NT2/D1 (cell line): ENCODE results near the gene DENND4C.

ENCODE experiments used
- SUZ12 ChIP-seq: IDR thresholded peaks from 2 replicates; pipeline ENCODE4 v1.6.1; 2011; ENCODE audit not compliant: insufficient read length, insufficient read depth; ENCODE audit errors: extremely low read depth
- YY1 ChIP-seq: IDR thresholded peaks from 2 replicates; pipeline ENCODE4 v1.6.1; 2011; ENCODE audit not compliant: insufficient read length, insufficient read depth
- ZNF274 ChIP-seq: IDR thresholded peaks from 2 replicates; pipeline ENCODE4 v1.6.1; 2011; ENCODE audit warnings: mild to moderate bottlenecking, low read depth, low read length

GRCh38 chr9:19192202-19193028, 38.1 kb upstream of the DENND4C start:
- TF ChIP-seq ZNF274, result no peak
- TF ChIP-seq YY1, result no peak
- no peak for TF ChIP-seq SUZ12
